Spleen (tissue), 11 donors: Measurements from ENCODE around the gene FITM2. TPM values are rescaled to one million over a fixed set of nuclear protein-coding genes. Genes with fewer than 3 reads are reported as not detected.

Experiments used
- DNase-seq: peaks from one replicate; pipeline ENCODE4 v3.0.0-alpha.2; 2020
- H3K27ac ChIP-seq, 8 donors: fragments of 200-600 bp; sonication (generic) in 7 of 8; 1 replicate in 4 of 8; 2 replicates in 4 of 8; pipeline versions ENCODE4 v1.5.0 to v1.8.0; 2016 to 2021; ENCODE audit warnings: inconsistent platforms in 4 of 8, mild to moderate bottlenecking in 4 of 8, moderate library complexity in 1 of 8
- H3K27me3 ChIP-seq, 7 donors: fragments of 200-600 bp; sonication (generic) in 6 of 7; replicated peaks in 1 of 7; 1 replicate in 4 of 7; 2 replicates in 3 of 7; pipeline versions ENCODE4 v1.5.0 to v1.8.0; 2016 to 2021; ENCODE audit warnings: inconsistent platforms in 3 of 7, mild to moderate bottlenecking in 1 of 7
- H3K36me3 ChIP-seq, 6 donors: fragments of 200-600 bp; sonication (generic) in 5 of 6; 1 replicate in 4 of 6; 2 replicates in 2 of 6; pipeline versions ENCODE4 v1.5.0 to v1.8.0; 2016 to 2021; ENCODE audit warnings: inconsistent platforms in 2 of 6
- H3K4me1 ChIP-seq, 6 donors: fragments of 200-600 bp; sonication (generic) in 5 of 6; 1 replicate in 3 of 6; 2 replicates in 3 of 6; pipeline versions ENCODE4 v1.5.0 to v1.8.0; 2016 to 2021; ENCODE audit warnings: inconsistent platforms in 3 of 6
- H3K4me3 ChIP-seq, 8 donors: fragments of 200-600 bp; sonication (generic) in 7 of 8; 1 replicate in 4 of 8; 2 replicates in 4 of 8; pipeline versions ENCODE4 v1.5.0 to v1.8.0; 2016 to 2021; ENCODE audit warnings: inconsistent platforms in 4 of 8, mild to moderate bottlenecking in 4 of 8, moderate library complexity in 2 of 8
- H3K9me3 ChIP-seq, 8 donors: fragments of 200-600 bp; sonication (generic) in 7 of 8; 1 replicate in 4 of 8; 2 replicates in 4 of 8; pipeline versions ENCODE4 v1.5.0 to v1.8.0; 2016 to 2021; ENCODE audit warnings: inconsistent platforms in 4 of 8
- CTCF ChIP-seq, 11 experiments: fragments of 200-600 bp in 7 of 11; fragments of 450-650 bp in 4 of 11; sonication (generic) in 4 of 11; IDR thresholded peaks in 8 of 11; conservative IDR thresholded peaks in 3 of 11; 1 replicate in 7 of 11; 2 replicates in 4 of 11; pipeline versions ENCODE4 v1.4.0 to v1.8.0; 2016 to 2021; ENCODE audit warnings: antibody characterized with exemption in 11 of 11, inconsistent platforms in 4 of 11, mild to moderate bottlenecking in 1 of 11
- POLR2A ChIP-seq, 3 donors: fragments of 450-650 bp; IDR thresholded peaks; one replicate each; pipeline ENCODE4 v1.5.1; 2017; ENCODE audit warnings: antibody characterized with exemption in 3 of 3, mild to moderate bottlenecking in 1 of 3
- POLR2AphosphoS5 ChIP-seq, 3 donors: sonication (generic); formaldehyde crosslinking; IDR thresholded peaks; one replicate each; pipeline ENCODE4 v1.5.1; 2017; ENCODE audit warnings: antibody characterized with exemption in 3 of 3
- WGBS, 5 donors: extraction: QIAGEN DNeasy Blood & Tissue Kit in 3 of 5; methylation state at CpG; one replicate each; pipeline versions ENCODE4 v1.1.5 to v1.1.7; 2013 to 2018; 5-methylcytosine and 5-hydroxymethylcytosine counted together
- intact Hi-C: fragments of 100-400 bp; cut with DNase I; formaldehyde crosslinking; loops from one replicate; pipeline ENCODE4 v1.15.0; 2023; ENCODE audit warnings: low total_unique reads
- polyA plus RNA-seq, 3 donors: library from polyadenylated mRNA; stranded (reverse); fragments of 200-250 nt; gene quantifications; one replicate each; pipeline ENCODE4 v1.2.1, GENCODE V29; 2013
- total RNA-seq, 7 donors: library from RNA; depleted of rRNA in 3 of 7; stranded (reverse); fragments of >200 nt in 3 of 7; fragmentation: NEBNext Ultra II Directional in 4 of 7; extraction: Animal tissue kit (Norgen Biotek cat#: 25700) in 4 of 7; gene quantifications; one replicate each; pipeline versions ENCODE4 v1.1.0 to v1.2.1, GENCODE V29; 2016 to 2021
- donor health status: healthy with polysubstance abuse.
- donor health status: DM: no; HTN: no; CAD: no; lungs with moderate emphysema.
- donor health status: DM: no; HTN: no; CAD: no.
- donor health status: Bipolar disorder and iron deficiency.
- donor health status: healthy.
- donor health status: DM: no; HTN: no; CAD: no.
- donor health status: DM: yes; HTN: yes; CAD: no.

Gene FITM2
- total and polyA plus RNA-seq, 10 donors, result 1.0 to 5.7 (median 4.7) TPM

- WGBS, 5 donors, result 39 to 74% (median 46%) methylated on average over 2 of the region's 2 CpGs
- Histone ChIP-seq H3K4me3 (no peak overlapping the region), H3K36me3 (no peaks in the 10 kb centered on the region), H3K27ac (no peak overlapping the region), H3K9me3 (no peaks in the 10 kb centered on the region), H3K27me3 (peaks cover 0 to 21% (median 0%) of the 10 kb centered on the region in 7 donors), H3K4me1 (no peaks in the 10 kb centered on the region)
- intact Hi-C loops, result no loop called here
- no peak for DNase-seq
- no peak for TF ChIP-seq CTCF (IDR thresholded peaks at IDR 0.05 in 8 of 11, conservative IDR thresholded peaks at IDR 0.05 in 3 of 11)
- TF ChIP-seq POLR2AphosphoS5 (IDR thresholded peaks at IDR 0.05), result peak in 1 of 3 donors; percentile 49
- no peak for TF ChIP-seq POLR2A (IDR thresholded peaks at IDR 0.05)
Measured at GRCh38 chr20:44357020-44357419, 46.0 kb upstream of the FITM2 start.

GRCh38 chr20:44356353-44356723, 45.3 kb upstream of the FITM2 start:
- no peaks in the 10 kb centered on the region for H3K36me3 ChIP-seq
- H3K4me3 ChIP-seq, result no peak overlapping the region
- peaks cover 0 to 21% (median 0%) of the 10 kb centered on the region in 7 donors for H3K27me3 ChIP-seq
- TF ChIP-seq POLR2A (IDR thresholded peaks at IDR 0.05), result no peak
- TF ChIP-seq CTCF (IDR thresholded peaks at IDR 0.05 in 8 of 11, conservative IDR thresholded peaks at IDR 0.05 in 3 of 11), result no peak
- TF ChIP-seq POLR2AphosphoS5 (IDR thresholded peaks at IDR 0.05), result no peak
- intact Hi-C loops, result no loop called here
- H3K27ac ChIP-seq, result no peak overlapping the region
- no peaks in the 10 kb centered on the region for H3K9me3 ChIP-seq
- no peak for DNase-seq
- 85 to 91% (median 87%) methylated on average over 14 of the region's 14 CpGs for WGBS, 5 donors
- H3K4me1 ChIP-seq, result no peaks in the 10 kb centered on the region

GRCh38 chr20:44355498-44356352, 44.7 kb upstream of the FITM2 start, which contains the start of gene HNF4A:
HNF4A (plus strand) TSS chr20:44355699; CDS start chr20:44355805, 106 bp downstream.
- Histone ChIP-seq H3K27me3 (peaks cover 0 to 21% (median 0%) of the 10 kb centered on the region in 7 donors), H3K9me3 (no peaks in the 10 kb centered on the region), H3K27ac (no peak within 1 kb of the TSS), H3K36me3 (no peaks in the 10 kb centered on the region), H3K4me3 (no peak within 1 kb of the TSS), H3K4me1 (no peaks in the 10 kb centered on the region)
- no peak for DNase-seq
- intact Hi-C loops, result no loop called here
- no peak for TF ChIP-seq POLR2A (IDR thresholded peaks at IDR 0.05)
- TF ChIP-seq POLR2AphosphoS5 (IDR thresholded peaks at IDR 0.05), result no peak
- TF ChIP-seq CTCF (IDR thresholded peaks at IDR 0.05 in 8 of 11, conservative IDR thresholded peaks at IDR 0.05 in 3 of 11), result no peak
- 87 to 94% (median 91%) methylated on average over 25 to 40 of the region's 40 CpGs for WGBS, 5 donors

- 77 to 87% (median 84%) methylated on average over 6 of the region's 6 CpGs for whole genome bisulfite sequencing, 5 donors
- H3K27ac ChIP-seq, result no peak overlapping the region
- H3K4me3 ChIP-seq, result no peak overlapping the region
- no peaks in the 10 kb centered on the region for H3K4me1 ChIP-seq
- intact Hi-C loops, result no loop called here
- H3K27me3 ChIP-seq, result peaks cover 0 to 21% (median 0%) of the 10 kb centered on the region in 7 donors
- H3K36me3 ChIP-seq, result no peaks in the 10 kb centered on the region
- DNase-seq, result no peak
- TF ChIP-seq POLR2A (IDR thresholded peaks at IDR 0.05), result no peak
- no peak for TF ChIP-seq CTCF (IDR thresholded peaks at IDR 0.05 in 8 of 11, conservative IDR thresholded peaks at IDR 0.05 in 3 of 11)
- TF ChIP-seq POLR2AphosphoS5 (IDR thresholded peaks at IDR 0.05), result no peak
- no peaks in the 10 kb centered on the region for H3K9me3 ChIP-seq
Measured at GRCh38 chr20:44354979-44355497, 44.0 kb upstream of the FITM2 start.
